Measurements from ENCODE around the gene SMG9. TPM values are rescaled to one million over a fixed set of nuclear protein-coding genes. Genes with fewer than 3 reads are reported as not detected.

Gene SMG9
- total and polyA plus RNA-seq, 2 of the 13 experiments (the other 11 are each of a cell fraction or from before 2014, with no cell fraction given), result 16.1 to 18.7 TPM

DNA sequence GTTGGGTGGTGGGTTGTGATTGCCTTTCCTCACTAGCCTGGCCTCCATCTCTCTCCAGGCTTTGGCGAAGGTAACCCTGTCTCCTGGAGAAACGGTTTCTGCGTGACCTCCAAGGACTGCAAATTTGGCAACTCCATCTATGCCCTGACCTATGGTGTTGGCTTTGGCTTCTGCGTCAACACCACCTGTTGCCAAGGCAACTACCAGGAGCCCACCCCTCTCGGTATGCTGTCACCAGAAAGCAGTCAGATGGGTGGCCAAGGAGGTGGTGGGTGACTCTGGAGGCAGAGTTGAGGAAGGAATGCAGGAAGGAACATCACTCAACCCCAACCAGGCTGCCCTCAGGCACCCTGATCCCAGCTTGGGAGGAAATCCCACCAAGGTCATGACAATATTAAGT is 57.5 kb downstream of the SMG9 start (continued):
- TF ChIP-seq, protein P1, sequence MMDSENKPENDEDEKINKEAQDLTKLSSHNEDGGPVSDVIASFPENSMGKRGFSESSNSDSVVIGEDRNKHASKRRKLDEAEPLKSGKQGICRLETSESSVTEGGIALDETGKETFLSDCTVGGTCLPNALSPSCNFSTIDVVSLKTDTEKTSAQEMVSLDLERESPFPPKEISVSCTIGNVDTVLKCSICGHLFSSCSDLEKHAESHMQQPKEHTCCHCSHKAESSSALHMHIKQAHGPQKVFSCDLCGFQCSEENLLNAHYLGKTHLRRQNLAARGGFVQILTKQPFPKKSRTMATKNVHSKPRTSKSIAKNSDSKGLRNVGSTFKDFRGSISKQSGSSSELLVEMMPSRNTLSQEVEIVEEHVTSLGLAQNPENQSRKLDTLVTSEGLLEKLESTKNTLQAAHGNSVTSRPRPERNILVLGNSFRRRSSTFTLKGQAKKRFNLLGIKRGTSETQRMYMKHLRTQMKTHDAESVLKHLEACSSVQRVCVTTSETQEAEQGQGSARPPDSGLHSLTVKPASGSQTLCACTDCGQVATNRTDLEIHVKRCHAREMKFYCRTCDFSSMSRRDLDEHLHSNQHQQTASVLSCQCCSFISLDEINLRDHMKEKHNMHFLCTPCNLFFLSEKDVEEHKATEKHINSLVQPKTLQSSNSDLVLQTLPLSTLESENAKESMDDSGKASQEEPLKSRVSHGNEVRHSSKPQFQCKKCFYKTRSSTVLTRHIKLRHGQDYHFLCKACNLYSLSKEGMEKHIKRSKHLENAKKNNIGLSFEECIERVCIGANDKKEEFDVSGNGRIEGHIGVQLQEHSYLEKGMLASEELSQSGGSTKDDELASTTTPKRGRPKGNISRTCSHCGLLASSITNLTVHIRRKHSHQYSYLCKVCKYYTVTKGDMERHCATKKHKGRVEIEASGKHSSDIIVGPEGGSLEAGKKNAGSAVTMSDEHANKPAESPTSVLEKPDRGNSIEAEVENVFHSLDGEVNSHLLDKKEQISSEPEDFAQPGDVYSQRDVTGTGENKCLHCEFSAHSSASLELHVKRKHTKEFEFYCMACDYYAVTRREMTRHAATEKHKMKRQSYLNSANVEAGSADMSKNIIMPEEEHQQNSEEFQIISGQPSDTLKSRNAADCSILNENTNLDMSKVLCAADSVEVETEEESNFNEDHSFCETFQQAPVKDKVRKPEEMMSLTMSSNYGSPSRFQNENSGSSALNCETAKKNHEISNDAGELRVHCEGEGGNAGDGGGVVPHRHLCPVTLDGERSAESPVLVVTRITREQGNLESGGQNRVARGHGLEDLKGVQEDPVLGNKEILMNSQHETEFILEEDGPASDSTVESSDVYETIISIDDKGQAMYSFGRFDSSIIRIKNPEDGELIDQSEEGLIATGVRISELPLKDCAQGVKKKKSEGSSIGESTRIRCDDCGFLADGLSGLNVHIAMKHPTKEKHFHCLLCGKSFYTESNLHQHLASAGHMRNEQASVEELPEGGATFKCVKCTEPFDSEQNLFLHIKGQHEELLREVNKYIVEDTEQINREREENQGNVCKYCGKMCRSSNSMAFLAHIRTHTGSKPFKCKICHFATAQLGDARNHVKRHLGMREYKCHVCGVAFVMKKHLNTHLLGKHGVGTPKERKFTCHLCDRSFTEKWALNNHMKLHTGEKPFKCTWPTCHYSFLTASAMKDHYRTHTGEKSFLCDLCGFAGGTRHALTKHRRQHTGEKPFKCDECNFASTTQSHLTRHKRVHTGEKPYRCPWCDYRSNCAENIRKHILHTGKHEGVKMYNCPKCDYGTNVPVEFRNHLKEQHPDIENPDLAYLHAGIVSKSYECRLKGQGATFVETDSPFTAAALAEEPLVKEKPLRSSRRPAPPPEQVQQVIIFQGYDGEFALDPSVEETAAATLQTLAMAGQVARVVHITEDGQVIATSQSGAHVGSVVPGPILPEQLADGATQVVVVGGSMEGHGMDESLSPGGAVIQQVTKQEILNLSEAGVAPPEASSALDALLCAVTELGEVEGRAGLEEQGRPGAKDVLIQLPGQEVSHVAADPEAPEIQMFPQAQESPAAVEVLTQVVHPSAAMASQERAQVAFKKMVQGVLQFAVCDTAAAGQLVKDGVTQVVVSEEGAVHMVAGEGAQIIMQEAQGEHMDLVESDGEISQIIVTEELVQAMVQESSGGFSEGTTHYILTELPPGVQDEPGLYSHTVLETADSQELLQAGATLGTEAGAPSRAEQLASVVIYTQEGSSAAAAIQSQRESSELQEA (CRISPR knock-in tag; IDR thresholded peaks at IDR 0.05; ENCODE audit: not compliant biosample characterization), result no peak
- TF ChIP-seq, protein P2, sequence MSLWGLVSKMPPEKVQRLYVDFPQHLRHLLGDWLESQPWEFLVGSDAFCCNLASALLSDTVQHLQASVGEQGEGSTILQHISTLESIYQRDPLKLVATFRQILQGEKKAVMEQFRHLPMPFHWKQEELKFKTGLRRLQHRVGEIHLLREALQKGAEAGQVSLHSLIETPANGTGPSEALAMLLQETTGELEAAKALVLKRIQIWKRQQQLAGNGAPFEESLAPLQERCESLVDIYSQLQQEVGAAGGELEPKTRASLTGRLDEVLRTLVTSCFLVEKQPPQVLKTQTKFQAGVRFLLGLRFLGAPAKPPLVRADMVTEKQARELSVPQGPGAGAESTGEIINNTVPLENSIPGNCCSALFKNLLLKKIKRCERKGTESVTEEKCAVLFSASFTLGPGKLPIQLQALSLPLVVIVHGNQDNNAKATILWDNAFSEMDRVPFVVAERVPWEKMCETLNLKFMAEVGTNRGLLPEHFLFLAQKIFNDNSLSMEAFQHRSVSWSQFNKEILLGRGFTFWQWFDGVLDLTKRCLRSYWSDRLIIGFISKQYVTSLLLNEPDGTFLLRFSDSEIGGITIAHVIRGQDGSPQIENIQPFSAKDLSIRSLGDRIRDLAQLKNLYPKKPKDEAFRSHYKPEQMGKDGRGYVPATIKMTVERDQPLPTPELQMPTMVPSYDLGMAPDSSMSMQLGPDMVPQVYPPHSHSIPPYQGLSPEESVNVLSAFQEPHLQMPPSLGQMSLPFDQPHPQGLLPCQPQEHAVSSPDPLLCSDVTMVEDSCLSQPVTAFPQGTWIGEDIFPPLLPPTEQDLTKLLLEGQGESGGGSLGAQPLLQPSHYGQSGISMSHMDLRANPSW (CRISPR knock-in tag; IDR thresholded peaks at IDR 0.05; ENCODE audit: borderline replicate concordance), result no peak
- TF ChIP-seq, protein P3, sequence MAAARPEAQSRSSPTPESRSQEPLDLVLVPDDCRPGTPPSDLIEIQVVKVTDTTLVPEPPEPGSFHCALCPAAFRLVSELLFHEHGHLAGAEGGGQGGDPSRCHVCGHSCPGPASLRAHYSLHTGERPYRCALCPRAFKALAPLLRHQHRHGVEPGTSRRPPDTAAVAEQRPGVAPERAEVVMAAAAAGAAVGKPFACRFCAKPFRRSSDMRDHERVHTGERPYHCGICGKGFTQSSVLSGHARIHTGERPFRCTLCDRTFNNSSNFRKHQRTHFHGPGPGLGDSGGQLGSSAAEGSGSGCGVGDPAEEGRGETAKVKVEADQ (CRISPR knock-in tag; IDR thresholded peaks at IDR 0.05; ENCODE audit: borderline replicate concordance), result no peak
- TF ChIP-seq, protein P4, sequence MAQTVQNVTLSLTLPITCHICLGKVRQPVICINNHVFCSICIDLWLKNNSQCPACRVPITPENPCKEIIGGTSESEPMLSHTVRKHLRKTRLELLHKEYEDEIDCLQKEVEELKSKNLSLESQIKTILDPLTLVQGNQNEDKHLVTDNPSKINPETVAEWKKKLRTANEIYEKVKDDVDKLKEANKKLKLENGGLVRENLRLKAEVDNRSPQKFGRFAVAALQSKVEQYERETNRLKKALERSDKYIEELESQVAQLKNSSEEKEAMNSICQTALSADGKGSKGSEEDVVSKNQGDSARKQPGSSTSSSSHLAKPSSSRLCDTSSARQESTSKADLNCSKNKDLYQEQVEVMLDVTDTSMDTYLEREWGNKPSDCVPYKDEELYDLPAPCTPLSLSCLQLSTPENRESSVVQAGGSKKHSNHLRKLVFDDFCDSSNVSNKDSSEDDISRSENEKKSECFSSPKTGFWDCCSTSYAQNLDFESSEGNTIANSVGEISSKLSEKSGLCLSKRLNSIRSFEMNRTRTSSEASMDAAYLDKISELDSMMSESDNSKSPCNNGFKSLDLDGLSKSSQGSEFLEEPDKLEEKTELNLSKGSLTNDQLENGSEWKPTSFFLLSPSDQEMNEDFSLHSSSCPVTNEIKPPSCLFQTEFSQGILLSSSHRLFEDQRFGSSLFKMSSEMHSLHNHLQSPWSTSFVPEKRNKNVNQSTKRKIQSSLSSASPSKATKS (CRISPR knock-in tag; IDR thresholded peaks at IDR 0.05), result no peak
- TF ChIP-seq ZNF547 (CRISPR knock-in tag; IDR thresholded peaks at IDR 0.05) (no peak), KDM6A (CRISPR knock-in tag; IDR thresholded peaks at IDR 0.05; ENCODE audit: low read depth) (no peak), ZNF30 (CRISPR knock-in tag; IDR thresholded peaks at IDR 0.05) (no peak), ZNF484 (CRISPR knock-in tag; IDR thresholded peaks at IDR 0.05; ENCODE audit: borderline replicate concordance, low read depth) (no peak), ZNF124 (CRISPR knock-in tag; IDR thresholded peaks at IDR 0.05) (no peak)
- TF ChIP-seq, protein P5, sequence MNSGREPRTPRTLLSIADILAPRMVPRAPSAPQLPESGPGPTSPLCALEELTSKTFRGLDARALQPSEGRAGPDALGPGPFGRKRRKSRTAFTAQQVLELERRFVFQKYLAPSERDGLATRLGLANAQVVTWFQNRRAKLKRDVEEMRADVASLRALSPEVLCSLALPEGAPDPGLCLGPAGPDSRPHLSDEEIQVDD (CRISPR knock-in tag; IDR thresholded peaks at IDR 0.05; ENCODE audit: borderline replicate concordance), result no peak

Measured in HepG2 (cell line).